ENCODE results near the gene TREH.

The TREH gene

GRCh38 chr11:118653684-118654390 is 25.6 kb downstream of the TREH start:
- no peak overlapping the region for H3K27ac Mint-ChIP-seq
- H3K4me1 Mint-ChIP-seq (ENCODE audit: low read depth), result peaks cover 8% of the 10 kb centered on the region
- H3K27me3 Mint-ChIP-seq, result no peaks in the 10 kb centered on the region
- DNase-seq, result no peak
- H3K36me3 Mint-ChIP-seq (ENCODE audit: low read depth), result no peaks in the 10 kb centered on the region
- H3K4me3 Mint-ChIP-seq, result no peak overlapping the region
- no peaks in the 10 kb centered on the region for H3K9me3 Mint-ChIP-seq

DNA sequence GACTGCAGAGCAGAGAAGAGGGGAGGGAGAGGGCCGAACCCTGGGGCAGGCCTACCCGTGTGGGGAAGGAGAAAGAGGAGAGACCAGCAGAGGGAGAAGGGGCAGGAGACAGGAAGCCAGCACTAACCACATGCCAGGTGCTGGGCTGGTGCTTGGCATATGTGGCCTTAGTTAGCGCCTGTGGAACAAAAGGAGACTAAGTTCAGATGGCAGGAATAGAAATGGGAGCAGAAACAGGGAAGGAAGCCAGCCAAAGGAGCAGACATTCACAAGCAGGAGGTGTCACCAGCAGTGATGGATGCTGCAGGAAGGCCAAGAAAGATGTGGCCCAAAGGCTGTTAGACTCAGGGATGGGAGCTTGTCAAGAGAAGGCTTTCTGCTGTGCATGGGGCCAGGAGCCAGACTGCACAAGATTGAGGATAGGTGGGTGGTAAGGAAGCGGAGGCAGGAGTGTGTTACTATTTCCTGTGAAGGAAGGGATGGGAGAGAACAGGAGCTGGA is 26.7 kb downstream of the TREH start:
- Mint-ChIP-seq H3K27ac (no peak overlapping the region), H3K4me3 (no peak overlapping the region), H3K9me3 (no peaks in the 10 kb centered on the region), H3K4me1 (ENCODE audit: low read depth) (peaks cover 8% of the 10 kb centered on the region), H3K36me3 (ENCODE audit: low read depth) (no peaks in the 10 kb centered on the region), H3K27me3 (no peaks in the 10 kb centered on the region)
- DNase-seq, result no peak

DNA sequence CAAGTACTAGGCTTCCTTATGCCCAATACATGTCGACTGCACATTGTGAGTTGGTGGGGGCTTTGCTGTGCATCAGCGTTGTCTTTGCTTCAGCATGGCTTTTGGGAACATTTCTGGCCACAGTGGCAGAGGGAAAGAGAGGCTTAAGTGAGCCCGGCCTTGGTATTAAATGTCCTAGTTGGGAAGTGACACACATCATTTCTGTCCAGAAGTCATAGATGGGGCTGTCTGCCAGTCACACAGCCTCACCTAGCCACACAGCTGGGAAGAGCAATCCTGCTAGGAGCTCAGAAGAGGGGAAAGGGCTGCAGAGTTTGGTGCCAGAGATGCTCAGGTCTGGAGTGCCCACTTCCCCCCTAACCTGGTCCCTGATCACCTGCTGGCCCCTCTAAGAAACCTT is 27.6 kb downstream of the TREH start:
- DNase-seq, result no peak
- Mint-ChIP-seq H3K9me3 (no peaks in the 10 kb centered on the region), H3K36me3 (ENCODE audit: low read depth) (no peaks in the 10 kb centered on the region), H3K27ac (no peak overlapping the region), H3K4me3 (no peak overlapping the region), H3K27me3 (no peaks in the 10 kb centered on the region), H3K4me1 (ENCODE audit: low read depth) (peaks cover 8% of the 10 kb centered on the region)

- Mint-ChIP-seq H3K36me3 (ENCODE audit: low read depth) (no peaks in the 10 kb centered on the region), H3K4me3 (no peak overlapping the region), H3K9me3 (no peaks in the 10 kb centered on the region), H3K27me3 (no peaks in the 10 kb centered on the region), H3K4me1 (ENCODE audit: low read depth) (peaks cover 8% of the 10 kb centered on the region), H3K27ac (no peak overlapping the region)
- DNase-seq, result no peak
Observed at GRCh38 chr11:118650366-118650765, 29.1 kb downstream of the TREH start.

GRCh38 chr11:118649941-118650340 is 29.5 kb downstream of the TREH start:
- Mint-ChIP-seq H3K4me3 (no peak overlapping the region), H3K27me3 (no peaks in the 10 kb centered on the region), H3K27ac (no peak overlapping the region), H3K36me3 (ENCODE audit: low read depth) (no peaks in the 10 kb centered on the region), H3K4me1 (ENCODE audit: low read depth) (peaks cover 8% of the 10 kb centered on the region), H3K9me3 (no peaks in the 10 kb centered on the region)
- DNase-seq, result no peak

- no peak overlapping the region for H3K27ac Mint-ChIP-seq
- peaks cover 8% of the 10 kb centered on the region for H3K4me1 Mint-ChIP-seq (ENCODE audit: low read depth)
- H3K4me3 Mint-ChIP-seq, result no peak overlapping the region
- no peak for DNase-seq
- H3K36me3 Mint-ChIP-seq (ENCODE audit: low read depth), result no peaks in the 10 kb centered on the region
- no peaks in the 10 kb centered on the region for H3K9me3 Mint-ChIP-seq
- no peaks in the 10 kb centered on the region for H3K27me3 Mint-ChIP-seq
Observed at GRCh38 chr11:118648291-118648690, 31.2 kb downstream of the TREH start.

- Mint-ChIP-seq H3K9me3 (no peaks in the 10 kb centered on the region), H3K27me3 (no peaks in the 10 kb centered on the region), H3K36me3 (ENCODE audit: low read depth) (no peaks in the 10 kb centered on the region), H3K4me1 (ENCODE audit: low read depth) (no peaks in the 10 kb centered on the region), H3K27ac (no peak overlapping the region), H3K4me3 (no peak overlapping the region)
- no peak for DNase-seq
Observed at GRCh38 chr11:118646393-118646792, 33.1 kb downstream of the TREH start.

- no peaks in the 10 kb centered on the region for H3K27me3 Mint-ChIP-seq
- H3K4me1 Mint-ChIP-seq (ENCODE audit: low read depth), result no peaks in the 10 kb centered on the region
Observed at GRCh38 chr11:118645066-118645715, 34.3 kb downstream of the TREH start.

GRCh38 chr11:118644496-118644895 is 35.0 kb downstream of the TREH start:
- no peaks in the 10 kb centered on the region for H3K9me3 Mint-ChIP-seq
- H3K27me3 Mint-ChIP-seq, result no peaks in the 10 kb centered on the region
- DNase-seq, result no peak
- no peak overlapping the region for H3K4me3 Mint-ChIP-seq
- H3K36me3 Mint-ChIP-seq (ENCODE audit: low read depth), result no peaks in the 10 kb centered on the region
- H3K27ac Mint-ChIP-seq, result no peak overlapping the region
- no peaks in the 10 kb centered on the region for H3K4me1 Mint-ChIP-seq (ENCODE audit: low read depth)

More at GRCh38 chr11:118645066-118645715, 34.3 kb downstream of the TREH start:
- Mint-ChIP-seq H3K4me3 (no peak overlapping the region), H3K9me3 (no peaks in the 10 kb centered on the region), H3K27ac (no peak overlapping the region), H3K36me3 (ENCODE audit: low read depth) (no peaks in the 10 kb centered on the region)
- DNase-seq, result no peak

GRCh38 chr11:118643995-118644345 is 35.5 kb downstream of the TREH start:
- H3K9me3 Mint-ChIP-seq, result no peaks in the 10 kb centered on the region
- no peaks in the 10 kb centered on the region for H3K4me1 Mint-ChIP-seq (ENCODE audit: low read depth)
- H3K27ac Mint-ChIP-seq, result no peak overlapping the region
- H3K36me3 Mint-ChIP-seq (ENCODE audit: low read depth), result no peaks in the 10 kb centered on the region
- no peak overlapping the region for H3K4me3 Mint-ChIP-seq
- no peak for DNase-seq
- no peaks in the 10 kb centered on the region for H3K27me3 Mint-ChIP-seq

DNA sequence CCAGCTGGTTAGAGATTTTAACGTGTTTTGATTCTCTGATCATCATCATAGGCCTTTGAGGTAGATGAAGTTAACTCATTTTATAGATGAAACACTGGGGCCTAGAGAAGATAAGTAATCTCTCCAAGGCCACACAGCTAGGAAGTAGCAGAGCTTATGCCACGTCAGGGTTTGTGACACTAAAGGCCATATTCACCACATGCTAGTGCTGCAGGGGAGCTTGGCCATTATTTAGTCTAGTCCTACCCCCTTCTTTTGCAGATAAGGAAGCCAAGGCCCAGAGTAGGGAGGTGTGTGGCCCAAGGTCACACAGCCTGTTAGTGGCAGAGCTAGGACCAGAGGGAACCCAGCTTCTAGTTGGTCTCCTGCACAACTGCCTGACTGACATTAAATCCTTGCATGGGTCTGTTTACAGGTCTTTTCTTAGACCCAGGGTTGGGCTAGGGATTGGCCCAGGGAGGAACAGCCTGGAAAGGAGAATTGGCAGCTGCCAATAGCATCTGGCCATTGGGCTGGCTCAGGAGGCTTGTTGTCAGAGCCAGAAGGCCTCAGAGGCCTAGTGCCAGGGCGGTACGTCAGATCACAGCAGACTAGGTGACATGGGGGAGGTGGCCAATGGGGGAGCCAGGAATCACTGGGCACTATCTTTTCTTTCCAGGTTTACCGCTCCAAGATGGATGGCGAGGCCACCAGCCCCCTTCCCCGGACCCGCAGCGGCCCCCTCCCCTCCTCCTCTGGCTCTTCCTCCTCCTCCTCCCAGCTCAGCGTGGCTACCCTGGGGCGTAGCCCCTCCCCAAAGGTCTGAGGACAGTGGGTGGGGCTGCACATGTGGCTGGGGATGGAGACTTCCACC is 36.1 kb downstream of the TREH start:
- H3K4me1 Mint-ChIP-seq (ENCODE audit: low read depth), result no peaks in the 10 kb centered on the region
- H3K4me3 Mint-ChIP-seq, result no peak overlapping the region
- no peak for DNase-seq
- H3K27me3 Mint-ChIP-seq, result no peaks in the 10 kb centered on the region
- H3K36me3 Mint-ChIP-seq (ENCODE audit: low read depth), result no peaks in the 10 kb centered on the region
- H3K9me3 Mint-ChIP-seq, result no peaks in the 10 kb centered on the region
- no peak overlapping the region for H3K27ac Mint-ChIP-seq

DNA sequence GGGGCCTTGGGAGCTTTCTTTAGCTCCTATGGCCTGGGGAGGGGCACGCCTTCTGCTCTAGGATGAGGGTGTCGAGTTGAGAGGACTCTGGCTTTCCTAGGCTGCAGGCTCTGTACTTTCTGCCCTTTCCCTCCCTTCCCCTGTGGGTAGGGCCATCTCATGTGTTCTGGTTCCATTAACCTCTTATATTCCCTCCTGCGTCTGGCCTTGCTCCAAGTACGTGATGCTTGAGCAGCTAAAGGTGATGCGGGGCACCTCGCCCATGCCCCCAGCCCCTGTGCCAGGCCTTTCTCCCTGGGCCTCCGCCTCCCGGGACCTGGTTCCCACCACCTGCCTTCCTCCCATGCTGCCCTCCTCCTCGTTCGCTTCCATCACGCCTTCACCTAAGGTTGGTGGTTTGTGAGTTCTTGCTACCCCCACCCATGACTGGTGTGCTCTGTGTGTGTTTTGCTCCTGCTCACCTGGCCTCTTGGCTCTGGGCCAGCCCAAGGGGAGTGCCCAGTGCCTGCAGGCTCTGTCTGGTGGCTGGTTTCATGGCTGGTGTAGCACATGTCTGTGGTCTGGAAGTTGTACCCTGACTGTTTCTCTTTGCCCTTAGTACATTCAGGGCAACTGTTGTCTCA is 37.9 kb downstream of the TREH start:
- Mint-ChIP-seq H3K9me3 (no peaks in the 10 kb centered on the region), H3K27ac (no peak overlapping the region), H3K4me1 (ENCODE audit: low read depth) (no peaks in the 10 kb centered on the region), H3K36me3 (ENCODE audit: low read depth) (no peaks in the 10 kb centered on the region), H3K4me3 (no peak overlapping the region), H3K27me3 (no peaks in the 10 kb centered on the region)
- DNase-seq, result no peak

DNA sequence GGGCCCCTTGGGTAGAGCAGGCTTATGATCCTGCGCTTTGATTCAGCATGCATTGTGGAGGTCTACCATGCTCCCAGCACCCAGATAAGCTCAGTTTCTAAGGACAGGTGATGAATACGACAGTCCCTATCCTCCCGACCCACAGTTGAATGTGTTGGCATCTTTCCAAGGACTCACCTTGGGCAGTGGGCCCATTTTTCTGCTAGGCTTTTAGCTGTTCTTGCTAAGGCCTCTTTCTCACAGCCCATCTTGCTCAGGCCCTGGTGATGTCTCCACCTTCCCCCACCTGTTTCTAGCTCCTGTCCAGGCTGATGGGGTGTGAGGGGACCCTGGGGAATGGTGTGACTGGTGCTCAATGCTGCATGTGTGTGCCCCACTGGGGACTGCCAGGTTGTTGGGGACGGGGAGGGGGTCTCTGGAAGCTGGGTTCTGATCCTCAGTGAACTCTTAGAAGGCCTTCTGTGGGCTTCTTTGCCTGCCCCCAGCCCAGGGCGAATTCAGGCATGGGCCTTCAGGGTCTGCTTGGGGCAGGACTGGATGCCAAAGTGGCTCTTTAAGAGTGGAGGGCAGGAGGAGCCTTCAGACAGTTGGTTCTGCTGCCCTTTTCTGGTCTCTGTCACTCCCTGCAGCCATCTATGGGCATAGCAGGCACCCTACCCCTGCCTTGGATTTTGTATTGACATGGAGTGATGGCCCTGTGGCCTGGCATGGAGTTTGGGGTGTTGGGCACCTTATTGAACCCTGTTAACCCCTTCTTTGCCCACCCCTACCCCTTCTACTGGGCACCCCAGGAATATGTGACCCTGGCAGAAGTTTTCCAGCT is 38.9 kb downstream of the TREH start:
- Mint-ChIP-seq H3K4me1 (ENCODE audit: low read depth) (no peaks in the 10 kb centered on the region), H3K4me3 (no peak overlapping the region), H3K27me3 (no peaks in the 10 kb centered on the region), H3K27ac (no peak overlapping the region), H3K36me3 (ENCODE audit: low read depth) (no peaks in the 10 kb centered on the region), H3K9me3 (no peaks in the 10 kb centered on the region)
- DNase-seq, result no peak

DNA sequence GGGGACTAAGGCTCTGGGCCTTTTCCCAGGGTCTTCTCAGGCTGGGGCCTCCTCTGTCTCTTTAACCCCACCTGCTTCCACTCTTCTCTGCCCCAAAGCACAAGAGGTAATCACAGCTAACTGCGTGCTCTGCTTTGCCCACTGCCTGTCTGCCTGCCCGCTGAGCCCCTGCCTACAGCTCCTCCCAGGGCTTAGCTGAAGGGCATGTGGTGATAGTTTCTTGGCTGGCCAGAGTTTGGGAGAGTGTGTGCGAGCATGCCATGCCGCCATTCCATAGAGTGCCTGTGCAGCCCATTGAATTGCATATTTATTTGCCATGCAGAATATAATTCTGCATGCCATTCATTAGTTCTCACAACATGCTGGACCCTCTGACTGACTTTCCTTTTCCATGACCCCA is 39.6 kb downstream of the TREH start:
- DNase-seq, result no peak
- H3K9me3 Mint-ChIP-seq, result no peaks in the 10 kb centered on the region
- no peaks in the 10 kb centered on the region for H3K4me1 Mint-ChIP-seq (ENCODE audit: low read depth)
- H3K36me3 Mint-ChIP-seq (ENCODE audit: low read depth), result no peaks in the 10 kb centered on the region
- no peak overlapping the region for H3K27ac Mint-ChIP-seq
- no peaks in the 10 kb centered on the region for H3K27me3 Mint-ChIP-seq
- no peak overlapping the region for H3K4me3 Mint-ChIP-seq

Data from activated T-cell treated with anti-CD3 and anti-CD28 coated beads, Interleukin-2, amount 50 U/mL, for 24 hours (primary cell).